22Rv1 (cell line): Measurements from ENCODE around the gene WBP1L.

Experiments
- H3K27ac ChIP-seq: fragments of 450-650 bp; 2 replicates; pipeline ENCODE4 v1.5.1; 2017
- ZFX ChIP-seq: fragments of 450-650 bp; IDR thresholded peaks from 2 replicates; pipeline ENCODE4 v1.6.1; 2017; ENCODE audit warnings: antibody characterized with exemption, borderline replicate concordance
- TF ChIP-seq, protein P1 (sequence below): fragments of 450-650 bp; IDR thresholded peaks from 2 replicates; pipeline ENCODE4 v1.5.1; 2017; ENCODE audit warnings: mild to moderate bottlenecking

The WBP1L gene

DNA sequence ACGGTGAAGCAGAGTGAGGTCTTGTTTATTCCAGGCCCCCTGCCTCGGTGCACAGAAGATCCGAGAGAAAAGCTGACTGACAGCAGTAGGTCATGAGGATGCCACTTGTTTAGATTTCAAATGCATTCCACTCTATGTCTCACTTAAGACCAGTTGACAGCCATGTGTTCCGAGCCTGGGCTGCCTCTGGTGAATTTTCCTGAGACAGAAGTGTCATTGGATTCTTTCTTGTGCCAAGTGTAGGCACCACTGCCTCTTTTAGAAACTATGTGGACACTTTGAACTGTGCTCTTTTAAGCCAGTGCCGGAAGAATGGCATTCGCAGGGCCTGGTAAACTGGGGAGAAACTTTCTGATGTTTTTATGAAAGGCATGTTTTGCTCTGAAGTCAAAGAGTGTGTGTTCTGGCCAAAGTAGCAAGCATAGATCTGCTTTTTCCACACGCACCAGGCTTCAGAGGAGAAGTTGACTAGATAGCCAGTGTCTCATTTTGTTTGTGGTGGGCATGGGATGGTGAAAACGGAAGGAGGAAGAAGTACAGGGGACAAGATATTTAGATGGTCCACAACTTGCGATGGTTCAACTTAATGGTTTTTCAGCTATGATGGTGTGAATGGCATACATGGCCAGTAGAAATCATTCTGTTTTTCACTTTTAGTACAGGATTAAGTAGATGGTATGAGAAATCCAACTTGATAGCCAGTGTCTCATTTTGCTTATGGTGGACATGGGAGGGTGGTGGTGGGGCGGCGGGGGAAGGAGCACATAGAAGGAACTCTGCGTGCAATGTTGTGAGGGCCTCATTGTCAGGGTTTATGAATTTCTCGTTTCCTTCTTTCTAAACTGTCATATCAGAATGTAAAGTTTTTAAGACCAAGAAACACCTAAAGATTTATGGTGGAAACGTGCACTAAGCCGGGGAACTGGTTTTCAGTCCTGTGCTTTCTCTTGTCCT lies 52.0 kb downstream of the WBP1L start:
- TF ChIP-seq, protein P1, sequence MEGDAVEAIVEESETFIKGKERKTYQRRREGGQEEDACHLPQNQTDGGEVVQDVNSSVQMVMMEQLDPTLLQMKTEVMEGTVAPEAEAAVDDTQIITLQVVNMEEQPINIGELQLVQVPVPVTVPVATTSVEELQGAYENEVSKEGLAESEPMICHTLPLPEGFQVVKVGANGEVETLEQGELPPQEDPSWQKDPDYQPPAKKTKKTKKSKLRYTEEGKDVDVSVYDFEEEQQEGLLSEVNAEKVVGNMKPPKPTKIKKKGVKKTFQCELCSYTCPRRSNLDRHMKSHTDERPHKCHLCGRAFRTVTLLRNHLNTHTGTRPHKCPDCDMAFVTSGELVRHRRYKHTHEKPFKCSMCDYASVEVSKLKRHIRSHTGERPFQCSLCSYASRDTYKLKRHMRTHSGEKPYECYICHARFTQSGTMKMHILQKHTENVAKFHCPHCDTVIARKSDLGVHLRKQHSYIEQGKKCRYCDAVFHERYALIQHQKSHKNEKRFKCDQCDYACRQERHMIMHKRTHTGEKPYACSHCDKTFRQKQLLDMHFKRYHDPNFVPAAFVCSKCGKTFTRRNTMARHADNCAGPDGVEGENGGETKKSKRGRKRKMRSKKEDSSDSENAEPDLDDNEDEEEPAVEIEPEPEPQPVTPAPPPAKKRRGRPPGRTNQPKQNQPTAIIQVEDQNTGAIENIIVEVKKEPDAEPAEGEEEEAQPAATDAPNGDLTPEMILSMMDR = no peak
- TF ChIP-seq ZFX = no peak
- no peak overlapping the region for H3K27ac ChIP-seq

DNA sequence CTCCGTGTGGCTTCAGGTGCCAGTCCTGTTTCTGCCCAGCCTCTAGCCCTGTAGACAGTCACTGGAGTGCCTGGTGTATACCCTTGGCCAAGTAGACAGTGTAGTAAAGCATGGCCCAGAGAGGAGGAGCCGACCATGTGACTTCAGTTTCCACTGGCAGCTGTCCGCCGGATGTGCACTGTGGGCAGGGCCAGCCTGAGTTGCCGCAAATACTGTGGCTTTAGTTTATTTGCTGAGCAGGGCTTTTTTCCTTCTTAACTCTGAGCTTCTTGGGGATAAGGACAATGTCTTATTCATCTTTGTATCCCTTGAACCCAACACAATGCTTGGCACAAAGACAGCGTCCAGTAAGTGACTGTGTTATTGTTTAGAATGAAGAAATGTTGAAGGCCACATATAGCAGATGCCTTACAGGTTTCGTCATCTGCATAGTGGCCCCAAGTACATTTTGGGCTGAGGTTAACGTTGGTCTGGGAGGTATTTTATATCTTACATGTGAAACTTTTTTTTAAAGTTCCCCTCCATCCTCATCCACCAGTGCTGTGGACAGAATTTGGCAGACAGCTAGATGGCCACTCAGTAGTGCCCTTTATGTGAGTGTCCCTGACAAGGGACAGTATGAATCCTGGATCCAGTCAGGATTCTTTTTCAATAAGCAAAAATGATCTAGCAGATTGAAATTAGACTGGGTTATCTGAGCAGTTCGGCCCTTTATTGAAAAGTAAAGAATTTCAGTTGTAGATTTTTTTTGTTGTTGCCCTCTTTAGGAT lies 52.8 kb downstream of the WBP1L start:
- TF ChIP-seq, protein P1 = no peak
- no peak for TF ChIP-seq ZFX
- no peak overlapping the region for H3K27ac ChIP-seq

GRCh38 chr10:102799691-102800471 lies 56.1 kb downstream of the WBP1L start:
- peak overlapping the region; percentile 29; the same call in 1 of the 2 replicates for H3K27ac ChIP-seq
- no peak for TF ChIP-seq ZFX
- TF ChIP-seq, protein P1 = no peak

- TF ChIP-seq, protein P1 = no peak
- TF ChIP-seq ZFX = no peak
- H3K27ac ChIP-seq = 0 out of 2 replicates have a peak overlapping the region, but pooled peaks have one; percentile 29
Observed at GRCh38 chr10:102800611-102801335, 57.0 kb downstream of the WBP1L start.

DNA sequence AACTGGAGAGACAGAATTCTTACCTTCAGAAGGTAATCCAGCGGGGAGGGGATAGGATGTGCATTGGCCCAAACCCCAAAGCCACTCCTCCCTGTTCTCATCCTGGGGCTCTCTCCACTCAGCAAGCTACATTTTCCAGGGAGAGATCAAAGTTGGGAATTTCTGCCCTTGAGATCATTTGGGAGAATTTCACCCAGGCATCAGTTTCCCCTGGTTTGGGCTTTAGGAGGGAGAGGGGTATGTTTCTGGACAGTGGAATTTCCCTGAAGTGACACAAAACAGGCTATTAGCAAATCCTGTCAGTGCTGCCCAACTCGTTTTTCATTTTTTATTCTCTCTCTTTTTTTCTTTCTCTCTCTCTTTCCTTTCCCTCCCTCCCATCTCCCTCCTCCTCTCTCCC lies 57.7 kb downstream of the WBP1L start:
- H3K27ac ChIP-seq = no peak overlapping the region
- no peak for TF ChIP-seq ZFX
- TF ChIP-seq, protein P1 = no peak

DNA sequence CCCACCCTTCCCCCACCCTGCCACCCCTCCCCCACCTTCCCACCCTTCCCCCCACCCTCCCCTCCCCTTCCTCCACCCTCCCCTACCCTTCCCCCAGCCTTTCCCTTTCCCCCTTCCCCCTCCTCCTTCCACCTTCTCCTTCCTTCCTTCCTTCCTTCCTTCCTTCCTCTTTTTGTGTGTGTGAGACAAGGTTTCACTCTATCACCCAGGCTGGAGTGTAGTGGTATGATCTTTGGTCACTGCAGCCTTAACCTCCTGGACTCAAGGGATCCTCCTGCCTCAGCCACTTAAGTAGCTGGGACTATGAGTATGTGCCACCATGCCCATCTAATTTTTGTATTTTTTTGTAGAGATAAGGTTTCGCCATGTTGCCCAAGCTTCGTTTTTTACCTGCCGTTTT lies 58.2 kb downstream of the WBP1L start:
- TF ChIP-seq, protein P1 = no peak
- no peak for TF ChIP-seq ZFX
- H3K27ac ChIP-seq = no peak overlapping the region
